RKO (cell line): ENCODE data around the gene TPX2.

Experiments used
- DNase-seq: peaks from one replicate; pipeline ENCODE4 v3.0.0-alpha.2; 2016; ENCODE audit warnings: low spot score

Gene TPX2

GRCh38 chr20:31705598-31706597 lies 33.2 kb upstream of the TPX2 start:
- DNase-seq: no peak

GRCh38 chr20:31706607-31707257 lies 32.4 kb upstream of the TPX2 start:
- no peak for DNase-seq

GRCh38 chr20:31707258-31707615 lies 31.9 kb upstream of the TPX2 start:
- no peak for DNase-seq

- DNase-seq: no peak
Measured at GRCh38 chr20:31707994-31708735, 30.9 kb upstream of the TPX2 start.

- no peak for DNase-seq
Measured at GRCh38 chr20:31708736-31709534, 30.2 kb upstream of the TPX2 start.

GRCh38 chr20:31709939-31710338 lies 29.2 kb upstream of the TPX2 start:
- no peak for DNase-seq

- no peak for DNase-seq
Measured at GRCh38 chr20:31710423-31711108, 28.5 kb upstream of the TPX2 start.

- no peak for DNase-seq
Measured at GRCh38 chr20:31711179-31712111, 27.6 kb upstream of the TPX2 start.

- no peak for DNase-seq
Measured at GRCh38 chr20:31712112-31712553, 27.0 kb upstream of the TPX2 start.

- DNase-seq: no peak
Measured at GRCh38 chr20:31712564-31713311, 26.4 kb upstream of the TPX2 start.

- peak; percentile 98 for DNase-seq
Measured at GRCh38 chr20:31713312-31714273, 25.5 kb upstream of the TPX2 start.

- no peak for DNase-seq
Measured at GRCh38 chr20:31715766-31716165, 23.3 kb upstream of the TPX2 start.

GRCh38 chr20:31716351-31716750 lies 22.7 kb upstream of the TPX2 start:
- DNase-seq: no peak

GRCh38 chr20:31716818-31717477 lies 22.1 kb upstream of the TPX2 start:
- DNase-seq: no peak

- DNase-seq: no peak
Measured at GRCh38 chr20:31717478-31718201, 21.4 kb upstream of the TPX2 start.

- DNase-seq: no peak
Measured at GRCh38 chr20:31718952-31719643, 20.0 kb upstream of the TPX2 start.
